ENCODE data around the gene YKT6. TPM values are rescaled to one million over a fixed set of nuclear protein-coding genes. Genes with fewer than 3 reads are reported as not detected.
"Not testable (repeated sequence)": the region's sequence is repeated elsewhere in the genome, so short reads cannot be mapped to it uniquely, and the experiment has no call there.

The YKT6 gene
- total RNA-seq, 1 donor from 2014 or later = 89.5 TPM

GRCh38 chr7:44162179-44162578, 38.6 kb upstream of the YKT6 start:
- no peak for DNase-seq (ENCODE audit: extremely low spot score, unreplicated experiment)
- Mint-ChIP-seq H3K9me3 (ENCODE audit: unreplicated experiment) (peaks cover 6% of the 10 kb centered on the region), H3K4me1 (ENCODE audit: unreplicated experiment) (peaks cover 29% of the 10 kb centered on the region), H3K4me3 (ENCODE audit: unreplicated experiment) (no peak overlapping the region), H3K36me3 (ENCODE audit: unreplicated experiment) (no peaks in the 10 kb centered on the region), H3K27me3 (ENCODE audit: unreplicated experiment) (peaks cover 23% of the 10 kb centered on the region), H3K27ac (ENCODE audit: unreplicated experiment) (no peak overlapping the region)
- TF ChIP-seq CTCF (IDR thresholded peaks at IDR 0.05) = no peak

GRCh38 chr7:44162785-44163395, 37.9 kb upstream of the YKT6 start:
- Mint-ChIP-seq H3K27ac (ENCODE audit: unreplicated experiment) (peak overlapping the region; percentile 58), H3K36me3 (ENCODE audit: unreplicated experiment) (no peaks in the 10 kb centered on the region), H3K4me3 (ENCODE audit: unreplicated experiment) (no peak overlapping the region), H3K4me1 (ENCODE audit: unreplicated experiment) (peaks cover 27% of the 10 kb centered on the region), H3K9me3 (ENCODE audit: unreplicated experiment) (peaks cover 6% of the 10 kb centered on the region), H3K27me3 (ENCODE audit: unreplicated experiment) (peaks cover 30% of the 10 kb centered on the region)
- TF ChIP-seq CTCF (IDR thresholded peaks at IDR 0.05) = no peak
- DNase-seq (ENCODE audit: extremely low spot score, unreplicated experiment) = no peak

DNA sequence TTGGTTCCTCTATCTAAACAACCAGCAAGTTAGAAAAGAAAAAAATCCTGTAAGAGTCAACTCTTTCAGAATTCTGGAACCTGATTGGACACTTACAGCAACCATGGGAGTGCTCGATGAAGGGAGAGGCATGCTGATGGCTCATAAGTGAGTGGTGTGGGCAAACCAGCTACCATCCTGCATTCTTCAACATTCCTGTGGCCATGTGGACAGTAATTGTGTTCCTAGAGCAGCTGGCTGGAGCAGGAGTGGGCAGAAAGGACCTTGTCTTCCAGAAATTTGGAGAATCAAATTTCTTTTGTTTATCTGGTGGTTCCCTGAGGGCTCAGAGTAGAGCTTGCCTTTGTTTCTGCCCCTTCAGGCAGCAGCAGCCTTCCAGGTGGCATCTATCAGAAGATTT, 37.2 kb upstream of the YKT6 start:
- no peak for TF ChIP-seq CTCF (IDR thresholded peaks at IDR 0.05)
- Mint-ChIP-seq H3K36me3 (ENCODE audit: unreplicated experiment) (no peaks in the 10 kb centered on the region), H3K4me1 (ENCODE audit: unreplicated experiment) (peaks cover 24% of the 10 kb centered on the region), H3K27ac (ENCODE audit: unreplicated experiment) (peak overlapping the region; percentile 58), H3K27me3 (ENCODE audit: unreplicated experiment) (peaks cover 35% of the 10 kb centered on the region), H3K9me3 (ENCODE audit: unreplicated experiment) (peaks cover 6% of the 10 kb centered on the region), H3K4me3 (ENCODE audit: unreplicated experiment) (no peak overlapping the region)
- no peak for DNase-seq (ENCODE audit: extremely low spot score, unreplicated experiment)

DNA sequence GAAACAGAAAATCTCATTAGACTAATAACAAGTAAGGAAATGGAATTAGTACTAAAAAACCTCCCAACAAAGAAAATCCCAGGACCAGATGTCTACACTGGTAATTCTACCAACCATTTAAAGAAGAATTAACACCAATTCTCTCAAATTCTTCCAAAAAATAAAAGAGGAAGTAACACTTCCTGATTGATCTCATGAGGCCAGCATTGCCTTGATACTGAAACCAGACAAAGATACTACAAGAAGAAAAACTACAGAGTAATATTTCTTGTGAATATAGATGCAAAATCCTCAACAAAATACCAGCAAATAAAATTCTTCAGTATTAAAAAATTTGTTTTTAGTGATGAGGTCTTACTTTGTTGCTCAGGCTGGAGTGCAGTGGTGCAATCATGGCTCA, 32.9 kb upstream of the YKT6 start:
- Mint-ChIP-seq H3K9me3 (ENCODE audit: unreplicated experiment) (peaks cover 11% of the 10 kb centered on the region), H3K27me3 (ENCODE audit: unreplicated experiment) (peaks cover 63% of the 10 kb centered on the region), H3K36me3 (ENCODE audit: unreplicated experiment) (no peaks in the 10 kb centered on the region), H3K27ac (ENCODE audit: unreplicated experiment) (no peak overlapping the region), H3K4me3 (ENCODE audit: unreplicated experiment) (no peak overlapping the region), H3K4me1 (ENCODE audit: unreplicated experiment) (peaks cover 16% of the 10 kb centered on the region)
- no peak for TF ChIP-seq CTCF (IDR thresholded peaks at IDR 0.05)
- DNase-seq (ENCODE audit: extremely low spot score, unreplicated experiment) = no peak

- Mint-ChIP-seq H3K27me3 (ENCODE audit: unreplicated experiment) (peaks cover 68% of the 10 kb centered on the region), H3K9me3 (ENCODE audit: unreplicated experiment) (peaks cover 13% of the 10 kb centered on the region)
- not testable (repeated sequence) for H3K36me3 Mint-ChIP-seq (ENCODE audit: unreplicated experiment); H3K4me1 Mint-ChIP-seq (ENCODE audit: unreplicated experiment); H3K4me3 Mint-ChIP-seq (ENCODE audit: unreplicated experiment); DNase-seq (ENCODE audit: extremely low spot score, unreplicated experiment); H3K27ac Mint-ChIP-seq (ENCODE audit: unreplicated experiment)
These were observed 28.9 kb upstream of the YKT6 start for GRCh38 chr7:44171901-44172300.

GRCh38 chr7:44172352-44172751, 28.4 kb upstream of the YKT6 start:
- Mint-ChIP-seq H3K9me3 (ENCODE audit: unreplicated experiment) (peaks cover 13% of the 10 kb centered on the region), H3K4me3 (ENCODE audit: unreplicated experiment) (no peak overlapping the region), H3K36me3 (ENCODE audit: unreplicated experiment) (no peaks in the 10 kb centered on the region), H3K27me3 (ENCODE audit: unreplicated experiment) (peaks cover 64% of the 10 kb centered on the region), H3K27ac (ENCODE audit: unreplicated experiment) (no peak overlapping the region), H3K4me1 (ENCODE audit: unreplicated experiment) (no peaks in the 10 kb centered on the region)
- no peak for DNase-seq (ENCODE audit: extremely low spot score, unreplicated experiment)
- no peak for TF ChIP-seq CTCF (IDR thresholded peaks at IDR 0.05)
